Jurkat, Clone E6-1 (cell line): ENCODE results near the gene PRKAG1. TPM values are rescaled to one million over a fixed set of nuclear protein-coding genes. Genes with fewer than 3 reads are reported as not detected.
"Not testable (repeated sequence)": the region's sequence is repeated elsewhere in the genome, so short reads cannot be mapped to it uniquely, and the experiment has no call there.

Source experiments
- DNase-seq: peaks from one replicate; pipeline ENCODE4 v3.0.0-alpha.2; 2011; ENCODE audit warnings: low read depth, low spot score
- H3K4me3 ChIP-seq: 2 replicates; pipeline ENCODE4 v1.5.1; 2011; ENCODE audit warnings: mild to moderate bottlenecking, low read length, control low read depth, moderate library complexity
- polyA plus RNA-seq: library from polyadenylated mRNA; unstranded; fragments of >200 nt; gene quantifications from one replicate; pipeline ENCODE4 v1.2.1, GENCODE V29; 2012; ENCODE audit warnings: missing spikeins; ENCODE audit not compliant: insufficient read length, insufficient read depth

PRKAG1 gene
- polyA plus RNA-seq: 69.8 TPM

DNA sequence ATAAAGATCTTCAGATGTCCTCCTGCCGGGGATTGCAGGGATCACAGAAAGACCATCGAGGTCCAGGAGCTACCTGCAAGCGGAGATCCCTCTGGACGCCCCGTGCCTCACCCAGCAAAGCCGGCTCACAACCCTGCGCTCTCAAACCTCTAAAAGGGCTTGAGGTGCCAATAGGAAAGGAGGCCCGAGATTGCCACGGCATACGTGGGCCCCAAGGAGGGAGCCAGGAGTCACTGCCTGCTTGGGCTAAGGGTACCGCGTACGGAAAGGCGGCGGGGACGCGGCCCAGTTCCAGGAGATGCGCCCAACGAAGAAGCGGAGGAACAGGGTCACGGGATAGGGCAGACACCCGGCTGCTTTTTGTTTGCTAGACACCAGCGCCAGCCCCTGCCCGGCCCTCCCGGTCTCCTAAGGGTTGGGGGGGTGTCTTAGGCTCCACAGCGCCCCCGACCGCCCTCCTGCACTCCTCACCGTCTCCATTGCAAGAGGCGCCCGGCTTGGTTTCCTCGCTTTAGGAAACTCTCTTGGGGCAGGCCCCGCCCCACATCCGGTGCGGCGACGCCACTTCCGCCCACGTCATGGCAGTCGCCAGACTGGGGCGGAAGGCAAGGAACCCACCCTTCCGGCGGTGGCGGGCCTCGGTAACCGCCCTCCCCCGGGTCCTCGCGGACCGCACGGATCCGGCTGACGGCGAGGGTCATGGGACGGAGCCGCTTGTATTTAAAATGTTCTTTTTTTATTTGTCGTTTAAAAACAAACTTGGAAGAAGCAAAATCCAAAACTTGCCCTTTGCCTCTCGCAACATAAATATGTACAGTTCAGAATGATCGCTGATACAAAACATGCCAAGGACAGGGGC is at the start of gene PRKAG1:
Gene PRKAG1 (minus strand): TSS at position 516 of the 859 bp plus-strand sequence. CDS start 36 bp downstream, at position 480.
- H3K4me3 ChIP-seq: peak within 1 kb of the TSS; percentile 92
- DNase-seq: peak; percentile 94

DNA sequence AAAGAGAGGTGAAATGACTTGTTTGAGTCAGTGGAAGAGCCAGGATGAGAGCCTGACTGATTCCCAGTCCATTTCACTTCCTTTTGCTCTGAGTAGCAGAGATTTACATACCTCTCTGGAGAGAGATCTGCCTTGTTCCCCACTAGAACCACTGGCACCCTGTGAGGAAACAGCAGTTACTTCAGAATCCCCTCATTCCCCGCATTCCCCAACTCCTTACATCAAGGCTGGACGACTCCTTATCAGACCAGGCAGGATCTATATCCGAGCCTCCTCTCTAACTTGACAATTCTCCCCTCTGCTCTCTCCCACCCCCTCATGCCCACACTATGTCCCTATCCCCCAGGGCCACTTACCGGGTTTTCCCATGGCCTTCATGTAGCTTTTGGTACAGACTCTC is 47.5 kb upstream of the PRKAG1 start:
- H3K4me3 ChIP-seq: no peak overlapping the region

DNA sequence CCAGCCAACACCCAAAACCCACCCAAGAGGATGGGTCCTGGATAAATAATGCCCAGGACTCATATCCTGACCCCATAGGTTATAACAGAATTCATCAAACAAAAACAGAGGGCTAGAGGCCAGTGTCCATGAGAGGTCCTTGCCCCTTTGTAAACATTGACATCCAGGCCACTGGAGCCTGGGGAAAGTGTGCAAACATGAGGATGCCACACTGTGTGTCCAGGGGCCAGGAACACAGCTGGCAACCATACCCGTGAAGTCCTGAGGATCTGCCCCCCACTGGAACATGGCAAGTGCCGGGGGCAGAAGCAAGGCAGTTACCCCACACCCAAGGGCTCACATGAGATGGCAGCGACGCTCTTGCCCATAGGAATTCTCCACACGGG is 46.2 kb upstream of the PRKAG1 start:
- H3K4me3 ChIP-seq: no peak overlapping the region

More for the DNA sequence above, 47.5 kb upstream of the PRKAG1 start:
- no peak for DNase-seq

DNA sequence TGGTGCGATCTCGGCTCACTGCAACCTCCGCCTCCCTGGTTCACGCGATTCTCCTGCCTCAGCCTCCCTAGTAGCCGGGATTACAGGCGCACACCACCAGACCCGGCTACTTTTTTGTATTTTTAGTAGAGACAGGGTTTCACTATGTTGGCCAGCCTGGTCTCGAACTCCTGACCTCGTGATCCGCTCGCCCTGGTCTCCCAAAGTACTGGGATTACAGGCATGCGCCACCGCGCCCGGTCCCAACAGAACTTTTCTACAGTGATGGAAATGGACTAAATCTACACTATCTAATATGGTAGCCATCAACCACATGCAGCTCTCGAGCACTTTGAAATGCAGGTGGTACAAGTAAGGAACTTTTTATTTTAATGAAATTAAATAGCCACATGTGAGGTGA is 43.3 kb upstream of the PRKAG1 start:
- not testable (repeated sequence) for DNase-seq, H3K4me3 ChIP-seq

More for the DNA sequence above, 46.2 kb upstream of the PRKAG1 start:
- DNase-seq: no peak

DNA sequence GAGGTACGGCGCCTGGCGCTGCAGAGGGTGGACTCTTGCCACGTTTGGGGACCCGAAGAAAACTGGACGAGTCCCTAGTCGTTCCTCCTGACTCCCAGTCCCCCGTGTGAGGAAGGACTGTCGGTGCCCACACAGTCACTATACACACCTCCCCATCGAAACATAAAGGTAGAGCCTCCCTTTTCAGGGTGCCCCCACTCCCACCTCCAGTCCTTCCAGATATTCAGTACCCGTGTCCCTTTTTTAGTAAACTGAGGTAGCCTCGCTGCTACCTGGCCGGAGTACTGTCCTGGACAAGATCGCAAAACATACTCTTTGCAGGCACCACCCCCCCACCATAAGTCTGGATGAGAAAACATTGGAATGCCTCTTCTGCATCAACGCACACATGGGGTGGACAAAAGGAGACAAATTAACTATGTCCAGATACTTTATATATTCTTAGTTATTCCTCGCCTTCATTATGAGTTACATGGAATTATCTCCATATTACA is 42.6 kb upstream of the PRKAG1 start:
- DNase-seq: no peak
- peak overlapping the region; percentile 88 for H3K4me3 ChIP-seq

DNA sequence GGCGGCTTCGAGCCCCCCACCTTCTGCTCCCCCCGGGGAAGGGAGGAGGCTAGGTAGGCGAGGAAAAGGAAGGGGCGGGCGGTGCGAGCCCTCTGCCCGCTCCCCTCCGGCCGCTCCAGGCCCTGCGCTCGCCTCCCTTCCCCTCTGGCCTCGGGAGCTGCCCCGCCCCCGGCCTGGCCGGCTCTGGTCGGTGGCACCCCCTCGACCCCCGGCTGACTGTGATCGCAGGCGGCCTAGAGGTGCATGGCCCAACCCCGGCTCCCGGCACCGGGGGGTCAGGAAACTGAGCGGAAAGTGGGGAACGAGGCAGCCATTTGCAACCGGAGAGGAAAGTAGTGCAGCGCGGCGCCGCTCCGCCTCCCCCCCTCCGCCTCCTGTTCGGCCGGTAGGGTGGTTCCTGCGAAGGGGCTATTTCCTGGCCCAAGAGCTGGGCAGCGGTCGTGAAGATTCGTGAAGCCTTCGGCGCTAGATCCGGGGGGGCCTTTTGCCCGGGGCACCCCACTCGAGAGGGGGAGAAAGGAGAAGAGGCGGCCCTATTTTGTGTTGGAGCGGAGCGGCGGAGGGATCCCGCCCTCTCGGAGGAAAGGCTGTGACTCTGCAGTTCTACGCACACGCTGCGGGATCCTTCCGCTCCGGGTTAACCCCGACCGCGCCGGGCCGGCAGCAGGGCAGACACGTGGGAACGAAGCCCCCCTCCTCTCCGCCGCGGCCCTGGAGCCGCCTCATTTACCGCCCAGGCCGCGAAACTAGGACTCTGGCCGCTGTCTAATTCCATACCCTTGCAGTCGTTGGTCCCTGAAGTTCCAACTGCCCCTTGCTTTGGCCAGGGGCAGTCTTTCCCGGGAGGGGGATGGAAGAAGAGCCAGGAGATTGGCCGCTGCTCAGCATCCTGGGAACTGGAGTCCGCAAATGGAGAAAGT is 41.9 kb upstream of the PRKAG1 start, which contains the start of gene KMT2D:
Gene KMT2D (minus strand): TSS at position 558 of the 920 bp plus-strand sequence. CDS start 5,470 bp downstream, outside the sequence.
- peak; percentile 95 for DNase-seq
- H3K4me3 ChIP-seq: peak within 1 kb of the TSS; percentile 88

DNA sequence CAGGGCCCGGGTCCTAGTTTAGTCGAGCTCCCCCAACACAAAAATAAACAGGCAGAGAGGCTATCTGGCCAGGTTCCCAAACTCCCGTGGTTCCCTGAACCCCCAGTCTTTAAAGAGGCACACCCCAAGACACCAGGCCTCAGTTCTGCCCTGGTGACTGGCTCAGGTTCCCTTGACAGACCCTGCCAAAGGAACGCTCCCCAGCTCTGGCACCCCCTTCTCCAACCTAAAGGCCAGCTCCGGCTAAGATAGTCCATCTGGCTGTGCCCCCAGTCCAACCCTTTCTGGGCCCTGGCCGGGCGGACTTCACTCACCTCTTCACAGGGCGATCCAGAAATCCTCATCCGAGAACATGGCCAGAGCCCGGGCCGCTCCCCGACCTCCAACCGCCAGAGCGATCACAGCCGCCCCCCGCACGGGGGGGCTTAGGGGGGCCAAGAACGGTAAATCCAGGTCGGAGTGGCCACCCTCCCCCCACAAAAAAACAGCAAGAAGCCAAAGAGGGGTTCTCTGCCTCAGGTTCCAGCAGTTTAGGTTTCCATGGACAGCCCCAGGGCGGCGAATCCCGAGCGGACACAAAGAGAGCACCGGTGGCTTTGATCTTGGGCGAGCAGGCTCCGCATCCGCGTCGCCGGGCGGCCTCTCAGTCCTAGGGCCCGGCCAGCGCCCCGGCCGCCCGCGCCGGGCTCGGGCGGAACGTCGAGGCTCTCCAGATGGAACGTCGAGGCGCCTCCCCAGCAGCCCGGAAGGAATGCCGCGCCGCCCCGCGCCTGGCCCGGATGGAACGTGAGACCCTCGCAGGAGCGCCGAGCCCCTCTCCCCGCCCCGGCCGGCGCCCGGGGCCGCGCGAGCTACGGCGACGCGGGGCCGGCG is 41.0 kb upstream of the PRKAG1 start:
- H3K4me3 ChIP-seq: peak overlapping the region; percentile 88
- no peak for DNase-seq

DNA sequence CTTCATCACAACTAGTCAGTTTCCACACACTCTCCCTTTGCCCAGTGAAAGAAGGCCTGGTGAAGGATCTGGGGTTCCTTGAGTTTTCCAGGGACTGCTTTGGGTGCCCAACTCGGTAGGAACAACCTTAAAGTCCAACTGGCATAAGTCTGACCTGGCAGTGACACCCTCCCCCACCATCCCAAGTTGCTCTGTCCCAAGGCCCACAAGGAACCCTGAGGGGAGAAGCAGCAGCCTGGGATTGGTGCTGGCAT is 40.4 kb upstream of the PRKAG1 start:
- DNase-seq: no peak
- peak overlapping the region; percentile 88 for H3K4me3 ChIP-seq

DNA sequence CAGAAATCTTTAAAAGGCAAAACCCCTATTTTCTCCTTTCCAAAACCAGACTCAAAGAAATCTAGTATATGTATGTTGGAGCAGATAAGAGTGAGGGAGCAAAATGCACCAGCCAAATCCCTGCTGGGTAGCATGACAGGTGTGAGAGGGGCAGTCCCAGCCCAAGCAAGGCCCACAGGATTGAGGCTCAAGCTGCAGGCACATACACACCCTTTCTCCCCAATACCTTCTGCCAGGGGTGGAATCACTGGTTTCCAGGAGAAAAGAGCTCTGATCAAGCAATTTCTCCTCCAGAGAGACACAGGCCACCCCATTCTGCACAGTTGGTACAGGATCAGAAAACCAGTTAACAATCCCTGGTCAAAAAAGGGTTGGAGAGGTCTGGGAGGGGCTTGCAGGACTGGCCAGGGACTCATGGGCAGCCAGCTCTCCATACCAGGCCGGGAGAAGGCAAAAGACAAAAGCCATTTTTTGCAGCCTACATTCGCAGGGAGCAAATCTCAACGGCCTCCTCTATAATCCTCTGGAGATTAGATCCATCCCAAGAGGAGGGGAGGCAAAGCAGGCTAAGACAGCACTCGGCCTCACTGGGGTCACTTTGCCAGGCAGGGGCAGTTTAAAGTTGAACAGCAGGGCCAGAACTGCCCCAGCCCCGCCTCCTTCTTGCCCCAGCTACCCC is 39.9 kb upstream of the PRKAG1 start:
- H3K4me3 ChIP-seq: peak overlapping the region; percentile 88
- DNase-seq: no peak

DNA sequence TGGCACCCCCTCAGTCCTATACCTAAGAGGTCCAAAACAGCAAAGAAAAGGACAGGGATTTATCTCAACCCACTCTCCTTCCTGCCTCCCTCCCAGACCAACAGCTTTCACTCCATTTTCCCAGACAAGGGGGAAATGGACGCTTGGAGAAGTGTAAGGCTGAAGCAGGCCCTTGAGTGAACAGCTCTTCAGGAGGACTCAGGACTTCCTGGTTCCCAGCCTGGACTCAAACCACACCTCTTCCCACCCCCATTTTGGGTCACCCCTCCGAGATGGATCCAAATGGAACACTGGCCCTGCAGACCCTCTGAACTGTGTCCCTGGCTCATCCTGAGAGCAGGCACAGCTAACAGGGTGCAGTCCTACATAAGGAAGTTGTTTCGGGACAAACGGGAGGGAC is 39.3 kb upstream of the PRKAG1 start:
- no peak for DNase-seq
- H3K4me3 ChIP-seq: peak overlapping the region; percentile 88

DNA sequence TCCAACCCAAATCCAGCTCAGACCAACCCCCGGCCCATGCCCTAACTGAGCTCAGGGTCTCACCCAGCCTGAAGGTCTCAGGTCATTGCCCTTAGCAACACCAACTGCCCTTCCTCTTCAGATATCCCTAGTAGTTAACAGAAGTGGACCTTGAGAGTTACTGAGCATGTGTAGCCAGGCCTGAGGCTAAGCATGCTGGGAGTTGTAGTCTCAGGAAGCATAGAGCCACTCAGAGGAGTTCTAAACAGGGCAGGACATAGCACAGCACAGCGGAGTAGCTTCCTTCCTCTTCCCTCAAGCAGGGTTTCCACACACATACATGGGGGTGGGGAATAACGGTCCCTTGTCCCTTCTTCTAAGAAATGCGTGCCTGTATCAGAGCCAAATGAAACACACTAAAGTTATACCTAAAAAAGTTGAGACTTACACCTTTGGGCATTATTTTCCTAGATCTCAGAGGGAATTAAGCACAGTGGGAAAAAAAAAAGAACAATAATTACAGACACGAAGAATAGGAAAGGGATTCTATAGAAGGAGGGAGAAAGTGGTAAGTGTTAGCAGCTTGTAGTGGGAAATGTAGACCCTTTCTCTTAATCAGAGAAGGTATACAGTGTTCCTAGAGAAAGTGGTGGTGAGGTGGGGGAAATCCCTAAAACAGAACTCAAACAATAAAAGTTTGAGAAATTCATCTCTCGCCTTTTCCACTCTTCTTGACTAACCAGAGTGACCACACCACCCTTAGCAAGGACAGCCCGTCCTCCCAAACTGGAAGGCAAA is 37.6 kb upstream of the PRKAG1 start:
- DNase-seq: peak; percentile 88
- H3K4me3 ChIP-seq: peak overlapping the region; percentile 40

DNA sequence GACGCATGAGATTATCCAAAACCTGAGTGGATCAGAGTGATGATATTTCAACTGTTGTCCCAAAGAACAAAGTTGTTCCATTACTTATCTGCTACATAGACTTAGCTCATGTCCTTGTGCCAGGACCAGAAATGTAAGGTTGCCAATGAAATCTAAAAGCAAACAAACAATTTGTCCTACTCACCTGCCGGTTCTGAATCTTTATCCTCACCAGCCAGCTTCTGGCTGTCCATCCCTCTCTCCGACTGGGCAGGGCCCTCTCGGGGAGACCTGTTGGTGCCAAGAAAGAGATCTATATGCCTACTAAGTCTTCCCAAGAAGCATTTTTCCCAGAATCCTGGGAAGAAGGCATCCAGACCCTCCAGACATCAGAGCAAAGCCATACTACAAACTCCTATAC is 36.5 kb upstream of the PRKAG1 start:
- H3K4me3 ChIP-seq: no peak overlapping the region
- no peak for DNase-seq

DNA sequence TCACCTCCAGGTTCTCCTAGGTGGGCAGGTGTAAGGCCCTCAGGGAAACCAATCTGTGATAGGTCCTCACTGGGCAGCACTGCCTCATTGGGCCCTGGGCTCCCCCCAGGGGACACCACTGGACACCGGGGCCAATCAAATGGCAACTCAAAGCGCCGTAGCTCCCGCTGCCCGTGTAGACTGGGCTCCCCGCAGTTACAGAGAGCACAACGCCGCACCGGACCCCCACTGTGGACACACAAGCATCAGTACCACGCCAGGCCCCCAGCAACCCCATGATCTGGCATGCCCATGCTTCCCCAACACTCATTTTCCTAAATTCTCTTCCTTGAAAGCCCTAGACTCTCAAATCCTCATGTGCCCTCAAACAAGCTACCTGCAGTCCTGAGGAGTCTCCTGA is 35.9 kb upstream of the PRKAG1 start:
- no peak overlapping the region for H3K4me3 ChIP-seq

DNA sequence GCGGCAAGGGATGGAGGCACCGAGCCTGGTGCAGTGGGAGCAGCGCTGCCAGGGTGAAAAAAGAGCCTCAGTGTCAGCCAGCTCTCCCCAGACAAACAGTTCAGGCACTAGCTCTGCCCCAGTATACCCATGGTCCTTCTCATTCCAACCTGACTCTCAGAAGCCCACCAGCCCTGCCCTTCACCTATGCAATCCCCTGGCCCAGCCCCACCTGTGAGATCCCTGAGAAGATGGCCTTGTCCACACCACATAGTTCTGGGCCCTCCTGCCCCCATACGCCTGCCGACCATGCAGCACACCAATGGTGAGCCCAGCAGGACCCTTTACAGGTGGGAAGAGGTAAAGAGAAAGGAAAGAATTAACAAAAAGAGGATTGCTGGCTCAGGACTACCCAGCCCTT is 35.5 kb upstream of the PRKAG1 start:
- no peak for DNase-seq
- H3K4me3 ChIP-seq: no peak overlapping the region

More for the DNA sequence above, 35.9 kb upstream of the PRKAG1 start:
- DNase-seq: no peak

DNA sequence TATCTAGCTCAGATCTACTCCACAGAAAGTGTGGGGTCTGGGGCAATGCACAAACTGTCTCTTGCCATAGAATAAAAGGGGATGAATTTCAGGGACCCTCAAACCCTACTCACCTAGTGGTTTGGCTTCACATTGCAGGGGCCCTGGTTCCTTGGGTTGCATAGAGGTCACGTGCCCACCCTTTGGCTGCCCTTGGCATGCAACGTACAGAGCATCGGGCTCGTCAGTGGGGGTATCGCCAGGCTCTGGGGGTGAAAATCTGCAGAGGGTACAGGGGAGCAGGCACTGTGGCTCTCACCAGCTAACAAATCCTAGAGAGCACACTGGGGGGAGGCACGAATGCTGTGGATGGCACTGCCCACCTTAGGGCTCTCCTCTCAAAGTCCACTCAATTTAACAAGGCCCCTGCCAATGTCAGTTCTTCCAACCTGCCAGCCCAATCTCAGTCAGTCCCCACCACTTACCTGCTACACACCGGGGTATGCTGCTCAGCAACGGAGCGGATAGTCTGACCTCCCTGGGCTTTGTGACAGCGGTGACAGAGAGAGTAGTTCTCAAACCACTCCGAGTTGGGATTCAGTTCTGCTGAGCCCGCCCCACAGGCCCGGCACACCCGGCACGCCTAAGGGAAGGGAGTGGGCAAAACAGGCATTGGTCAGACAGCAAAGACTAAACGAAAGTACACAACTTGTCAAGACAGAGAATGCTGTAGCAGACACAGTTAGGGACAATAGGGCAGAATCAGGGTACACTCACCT is 34.1 kb upstream of the PRKAG1 start:
- no peak overlapping the region for H3K4me3 ChIP-seq
- DNase-seq: no peak

DNA sequence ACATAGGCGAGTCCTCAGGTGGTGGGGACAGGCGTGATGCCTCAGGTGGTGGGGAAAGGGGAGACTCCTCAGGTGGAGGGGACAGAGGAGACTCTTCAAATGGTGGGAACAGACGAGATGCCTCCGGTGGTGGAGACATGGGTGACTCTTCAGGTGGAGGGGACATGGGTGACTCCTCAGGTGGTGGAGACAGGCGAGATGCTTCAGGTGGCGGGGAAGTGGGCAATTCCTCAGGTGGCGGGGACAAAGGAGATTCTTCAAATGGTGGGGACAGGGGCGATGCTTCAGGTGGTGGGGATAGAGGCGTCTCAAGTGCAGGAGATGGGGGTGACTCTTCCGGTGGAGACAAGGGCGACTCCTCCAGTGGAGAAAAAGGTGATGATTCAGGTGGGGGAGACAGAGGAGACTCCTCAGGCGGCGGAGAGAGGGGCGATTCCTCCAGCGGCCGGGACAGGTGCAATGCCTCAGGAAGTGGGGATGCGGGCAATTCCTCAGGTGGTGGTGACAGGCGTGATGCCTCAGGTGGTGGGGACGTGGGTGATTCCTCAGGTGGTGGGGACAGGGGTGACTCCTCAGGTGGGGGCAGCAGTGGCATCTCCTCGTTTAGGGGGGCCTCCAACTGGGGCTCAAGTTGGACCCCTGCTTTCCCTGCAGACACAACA is 33.3 kb upstream of the PRKAG1 start:
- no peak overlapping the region for H3K4me3 ChIP-seq
- DNase-seq: no peak
